HEK293 (cell line): ENCODE measurements around the gene CST7.
"Not testable (repeated sequence)": the region's sequence is repeated elsewhere in the genome, so short reads cannot be mapped to it uniquely, and the experiment has no call there.

Experiments used
- CTCF ChIA-PET: fragments of 350-600 bp; formaldehyde crosslinking; extraction: SDS; loops from one replicate; lab custom pipeline; 2021; ENCODE audit warnings: antibody characterized with exemption; lab: Yijun Ruan, JAX
- POLR2A ChIA-PET: fragments of 300-600 bp; formaldehyde crosslinking; extraction: SDS; loops from one replicate; lab custom pipeline; 2020; ENCODE audit warnings: antibody characterized with exemption, inconsistent platforms; lab: Yijun Ruan, JAX
- H3K27ac ChIP-seq: fragments of 200-500 bp; sonication (Bioruptor generic); 2 replicates; pipeline ENCODE4 v1.5.1; 2014; ENCODE audit warnings: low read depth, low read length, control low read depth, inconsistent platforms; ENCODE audit errors: extremely low read depth
- H3K36me3 ChIP-seq, 2 experiments: fragments of 200-500 bp in 1 of 2; sonication (Bioruptor generic) in 1 of 2; 1 replicate in 1 of 2; 2 replicates in 1 of 2; pipeline ENCODE4 v1.5.1; 2014 to 2017; ENCODE audit warnings: inconsistent platforms in 2 of 2, low read length in 2 of 2; ENCODE audit not compliant: control insufficient read depth in 2 of 2, insufficient read depth in 1 of 2
- H3K4me1 ChIP-seq: fragments of 200-500 bp; sonication (Bioruptor generic); 2 replicates; pipeline ENCODE4 v1.5.1; 2014; ENCODE audit warnings: mild to moderate bottlenecking, low read length, inconsistent platforms; ENCODE audit not compliant: control insufficient read depth, insufficient read depth
- H3K4me3 ChIP-seq: 2 replicates; pipeline ENCODE4 v1.5.1; 2011; ENCODE audit warnings: low read depth, mild to moderate bottlenecking, control low read depth, low read length, moderate library complexity
- H3K9me3 ChIP-seq: fragments of 200-500 bp; sonication (Bioruptor generic); 2 replicates; pipeline ENCODE4 v1.5.1; 2014; ENCODE audit warnings: low read depth, low read length, inconsistent platforms; ENCODE audit not compliant: control insufficient read depth, insufficient read depth
- PBX3 ChIP-seq: sonication (generic); formaldehyde crosslinking; IDR thresholded peaks from 2 replicates; pipeline ENCODE4 v1.8.1; 2022; ENCODE audit warnings: mild to moderate bottlenecking, moderate library complexity, missing genetic modification reagents
- ZFP41 ChIP-seq: fragments of 450-650 bp; formaldehyde crosslinking; IDR thresholded peaks from 2 replicates; pipeline ENCODE4 v1.5.1; 2016; ENCODE audit warnings: missing biosample characterization, missing genetic modification characterization, borderline replicate concordance
- ZNF175 ChIP-seq: fragments of 450-650 bp; formaldehyde crosslinking; IDR thresholded peaks from 2 replicates; pipeline ENCODE4 v1.5.1; 2016; ENCODE audit warnings: missing biosample characterization, missing genetic modification characterization
- ZNF623 ChIP-seq: fragments of 450-650 bp; formaldehyde crosslinking; IDR thresholded peaks from 2 replicates; pipeline ENCODE4 v1.5.1; 2016; ENCODE audit warnings: missing biosample characterization, missing genetic modification characterization
- ZNF654 ChIP-seq: fragments of 450-650 bp; formaldehyde crosslinking; IDR thresholded peaks from 2 replicates; pipeline ENCODE4 v1.5.1; 2016; ENCODE audit warnings: low read depth, missing biosample characterization, missing genetic modification characterization

The CST7 gene

GRCh38 chr20:24918579-24919566 is 30.2 kb upstream of the CST7 start (continued):
- TF ChIP-seq PBX3 (CRISPR knock-in tag): no peak
- no peak for TF ChIP-seq ZFP41
- TF ChIP-seq ZNF175 (tag by site-specific recombination): no peak
- no peak for TF ChIP-seq ZNF623 (tag by site-specific recombination)

- H3K4me3 ChIP-seq, H3K9me3 ChIP-seq, H3K4me1 ChIP-seq, H3K27ac ChIP-seq, H3K36me3 ChIP-seq, POLR2A ChIA-PET: not testable (repeated sequence)
- CTCF ChIA-PET: interaction anchor here (0.7 to 1.8 kb wide), 5 partner anchors 11 to 982 kb away, joined by 3 to 15 read pairs (median 5); no protein-coding TSS in a partner anchor
Observed at GRCh38 chr20:24919665-24920064, 29.4 kb upstream of the CST7 start.

GRCh38 chr20:24920706-24921105 is 28.4 kb upstream of the CST7 start:
- H3K36me3 ChIP-seq, H3K4me3 ChIP-seq, H3K27ac ChIP-seq, POLR2A ChIA-PET, H3K9me3 ChIP-seq, H3K4me1 ChIP-seq: not testable (repeated sequence)
- CTCF ChIA-PET: interaction anchor here (1.4 kb wide), 1 partner anchor 12 kb away, joined by 3 read pairs; no protein-coding TSS in a partner anchor

GRCh38 chr20:24929259-24929658 is 19.8 kb upstream of the CST7 start:
- H3K4me3 ChIP-seq, H3K36me3 ChIP-seq, H3K9me3 ChIP-seq, H3K4me1 ChIP-seq, POLR2A ChIA-PET, H3K27ac ChIP-seq: not testable (repeated sequence)
- CTCF ChIA-PET: interaction anchor here (0.9 to 1.5 kb wide), 3 partner anchors 46 to 920 kb away, joined by 3 to 4 read pairs (median 4); no protein-coding TSS in a partner anchor

- POLR2A ChIA-PET, H3K9me3 ChIP-seq, H3K4me3 ChIP-seq, H3K27ac ChIP-seq, H3K4me1 ChIP-seq, H3K36me3 ChIP-seq: not testable (repeated sequence)
- CTCF ChIA-PET: interaction anchor here (0.9 to 2.0 kb wide), 6 partner anchors 9 to 45 kb away, joined by 3 to 5 read pairs (median 4); no protein-coding TSS in a partner anchor
Observed at GRCh38 chr20:24929867-24930723, 19.0 kb upstream of the CST7 start.

- H3K9me3 ChIP-seq, POLR2A ChIA-PET, H3K4me3 ChIP-seq, H3K27ac ChIP-seq, H3K36me3 ChIP-seq, H3K4me1 ChIP-seq: not testable (repeated sequence)
- CTCF ChIA-PET: interaction anchor here (0.6 to 2.0 kb wide), 10 partner anchors 8 to 927 kb away, joined by 3 to 5 read pairs (median 4); no protein-coding TSS in a partner anchor
- TF ChIP-seq ZNF654: 0 out of 2 replicates have a peak, but pooled peaks have one; percentile 8
Observed at GRCh38 chr20:24930724-24931688, 18.1 kb upstream of the CST7 start.

- H3K4me1 ChIP-seq, H3K4me3 ChIP-seq, H3K36me3 ChIP-seq, H3K9me3 ChIP-seq, H3K27ac ChIP-seq, POLR2A ChIA-PET: not testable (repeated sequence)
- CTCF ChIA-PET: interaction anchor here (1.0 to 1.1 kb wide), 2 partner anchors 11 to 62 kb away, joined by 3 read pairs; no protein-coding TSS in a partner anchor
Observed at GRCh38 chr20:24931893-24932292, 17.2 kb upstream of the CST7 start.
